PC-3 (cell line): ENCODE measurements around the gene RSAD2. TPM values are rescaled to one million over a fixed set of nuclear protein-coding genes. Genes with fewer than 3 reads are reported as not detected.

Source experiments
- ATAC-seq: fragments of 200-7000 bp; cut with Tn5 transposase; 2 replicates; pipeline ENCODE4 v1.9.1; 2020; ENCODE audit warnings: mild to moderate bottlenecking, moderate library complexity
- BruUV-seq: library from RNA; stranded (reverse); fragments of 400-500 nt; replicated peaks from 2 replicates; lab custom pipeline; 2021; lab: Mats Ljungman, UMichigan
- CTCF ChIA-PET: fragments of 300-600 bp; sonication (Branson Sonifier 250); formaldehyde crosslinking; loops from one replicate; lab custom pipeline; 2022; ENCODE audit warnings: antibody characterized with exemption; lab: Charles Lee
- POLR2A ChIA-PET: fragments of 300-600 bp; sonication (Branson Sonifier 250); formaldehyde crosslinking; loops from one replicate; lab custom pipeline; 2022; ENCODE audit warnings: antibody characterized with exemption; ENCODE audit not compliant: unreplicated experiment; lab: Charles Lee
- DNase-seq: peaks from one replicate; pipeline ENCODE4 v3.0.0-alpha.2; 2015
- H2AFZ ChIP-seq: fragments of 300-600 bp; sonication (generic); 2 replicates; pipeline ENCODE4 v1.6.0; 2016; ENCODE audit warnings: antibody characterized with exemption, low read length
- H3F3A ChIP-seq: fragments of 300-600 bp; sonication (generic); one replicate; pipeline ENCODE4 v1.6.0; 2017; ENCODE audit warnings: antibody characterized with exemption, low read length, control low read depth, mild to moderate bottlenecking; ENCODE audit not compliant: unreplicated experiment
- H3K27ac ChIP-seq: fragments of 300-600 bp; sonication (generic); 2 replicates; pipeline ENCODE4 v1.5.1; 2016; ENCODE audit warnings: mild to moderate bottlenecking, low read length
- H3K27me3 ChIP-seq: fragments of 300-600 bp; sonication (generic); 2 replicates; pipeline ENCODE4 v1.6.1; 2016; ENCODE audit warnings: low read length, mixed read lengths
- H3K36me3 ChIP-seq: fragments of 300-600 bp; sonication (generic); 2 replicates; pipeline ENCODE4 v1.6.1; 2016; ENCODE audit warnings: low read depth, mixed run types, low read length, mixed read lengths
- H3K4me1 ChIP-seq: fragments of 300-600 bp; sonication (generic); 2 replicates; pipeline ENCODE4 v1.5.1; 2016; ENCODE audit warnings: low read length; ENCODE audit not compliant: insufficient read depth
- H3K4me2 ChIP-seq: fragments of 300-600 bp; sonication (generic); 2 replicates; pipeline ENCODE4 v1.6.0; 2016; ENCODE audit warnings: low read length
- H3K4me3 ChIP-seq: fragments of 300-600 bp; sonication (generic); 2 replicates; pipeline ENCODE4 v1.5.1; 2016; ENCODE audit warnings: mild to moderate bottlenecking, low read length, mixed read lengths
- H3K79me2 ChIP-seq: fragments of 300-600 bp; sonication (generic); 2 replicates; pipeline ENCODE4 v1.6.1; 2017; ENCODE audit warnings: low read length, mixed read lengths
- H3K9ac ChIP-seq: fragments of 300-600 bp; sonication (generic); 2 replicates; pipeline ENCODE4 v1.6.0; 2016; ENCODE audit warnings: mild to moderate bottlenecking, low read length
- H3K9me2 ChIP-seq: fragments of 300-600 bp; sonication (generic); replicated peaks from 2 replicates; pipeline ENCODE4 v1.6.1; 2016; ENCODE audit warnings: mixed run types, low read length, mixed read lengths
- H3K9me3 ChIP-seq: fragments of 300-600 bp; sonication (generic); 2 replicates; pipeline ENCODE4 v1.6.1; 2016; ENCODE audit warnings: low read length, mixed read lengths
- H4K20me1 ChIP-seq: fragments of 300-600 bp; sonication (generic); 2 replicates; pipeline ENCODE4 v1.6.1; 2016; ENCODE audit warnings: low read length, mixed read lengths
- EZH2 ChIP-seq: fragments of 300-600 bp; sonication (generic); IDR thresholded peaks from one replicate; pipeline ENCODE4 v1.6.1; 2017; ENCODE audit warnings: antibody characterized with exemption, mild to moderate bottlenecking, low read length; ENCODE audit not compliant: unreplicated experiment
- EZH2phosphoT487 ChIP-seq: fragments of 300-600 bp; sonication (generic); IDR thresholded peaks from 2 replicates; pipeline ENCODE4 v1.6.1; 2018; ENCODE audit warnings: mild to moderate bottlenecking, antibody characterized with exemption, low read length, borderline replicate concordance
- intact Hi-C: fragments of 100-400 bp; cut with micrococcal nuclease; formaldehyde crosslinking; loops from 2 replicates; pipeline ENCODE4 v1.9.0; 2023
- total RNA-seq: library from RNA; depleted of rRNA; stranded (reverse); fragments of >200 nt; gene quantifications from 2 replicates; pipeline ENCODE4 v1.2.3, GENCODE V29; 2014
- TF ChIP-seq, protein P1 (sequence below): fragments of 300-600 bp; sonication (generic); conservative IDR thresholded peaks from 2 replicates; pipeline ENCODE4 v1.5.1; 2017; ENCODE audit warnings: antibody characterized with exemption, low read depth, mild to moderate bottlenecking, low read length

Gene RSAD2
- total RNA-seq, 1 experiment from 2014 or later = 2.1 TPM

DNA sequence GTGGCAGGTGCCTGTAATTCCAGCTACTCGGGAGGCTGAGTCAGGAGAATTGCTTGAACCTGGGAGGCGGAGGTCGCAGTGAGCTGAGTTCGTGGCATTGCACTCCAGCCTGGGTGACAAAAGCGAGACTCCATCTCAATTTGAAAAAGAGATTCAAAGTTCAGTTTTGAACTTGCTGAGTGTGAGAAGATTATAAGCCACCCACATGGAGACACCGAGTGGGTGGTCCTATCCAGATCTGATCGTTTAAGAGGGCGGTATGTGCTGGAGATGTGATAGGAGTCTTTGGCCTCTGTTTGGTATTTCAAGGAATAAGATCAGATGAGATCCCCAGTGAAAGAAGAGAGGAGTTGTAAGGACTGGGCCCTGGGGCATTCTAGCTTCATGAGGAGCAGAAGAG is 65.3 kb downstream of the RSAD2 start:
- H4K20me1 ChIP-seq = peaks cover 6% of the 10 kb centered on the region; the same call in 1 of the 2 replicates
- no peak overlapping the region for H2AFZ ChIP-seq
- H3K27me3 ChIP-seq = no peaks in the 10 kb centered on the region
- peaks cover 20% of the 10 kb centered on the region for H3K4me1 ChIP-seq
- CTCF ChIA-PET = no interaction called here
- H3K9me2 ChIP-seq = no peaks in the 10 kb centered on the region
- H3K79me2 ChIP-seq = no peaks in the 10 kb centered on the region
- H3K4me3 ChIP-seq = no peak overlapping the region
- no peak overlapping the region for H3K9ac ChIP-seq
- intact Hi-C loops = no loop called here
- no peaks in the 10 kb centered on the region for H3K9me3 ChIP-seq
- no peak for TF ChIP-seq EZH2
- TF ChIP-seq, protein P1, sequence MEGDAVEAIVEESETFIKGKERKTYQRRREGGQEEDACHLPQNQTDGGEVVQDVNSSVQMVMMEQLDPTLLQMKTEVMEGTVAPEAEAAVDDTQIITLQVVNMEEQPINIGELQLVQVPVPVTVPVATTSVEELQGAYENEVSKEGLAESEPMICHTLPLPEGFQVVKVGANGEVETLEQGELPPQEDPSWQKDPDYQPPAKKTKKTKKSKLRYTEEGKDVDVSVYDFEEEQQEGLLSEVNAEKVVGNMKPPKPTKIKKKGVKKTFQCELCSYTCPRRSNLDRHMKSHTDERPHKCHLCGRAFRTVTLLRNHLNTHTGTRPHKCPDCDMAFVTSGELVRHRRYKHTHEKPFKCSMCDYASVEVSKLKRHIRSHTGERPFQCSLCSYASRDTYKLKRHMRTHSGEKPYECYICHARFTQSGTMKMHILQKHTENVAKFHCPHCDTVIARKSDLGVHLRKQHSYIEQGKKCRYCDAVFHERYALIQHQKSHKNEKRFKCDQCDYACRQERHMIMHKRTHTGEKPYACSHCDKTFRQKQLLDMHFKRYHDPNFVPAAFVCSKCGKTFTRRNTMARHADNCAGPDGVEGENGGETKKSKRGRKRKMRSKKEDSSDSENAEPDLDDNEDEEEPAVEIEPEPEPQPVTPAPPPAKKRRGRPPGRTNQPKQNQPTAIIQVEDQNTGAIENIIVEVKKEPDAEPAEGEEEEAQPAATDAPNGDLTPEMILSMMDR = no peak
- TF ChIP-seq EZH2phosphoT487 = no peak
- H3F3A ChIP-seq = no peaks in the 10 kb centered on the region
- no peaks in the 10 kb centered on the region for H3K36me3 ChIP-seq
- BruUV-seq = no TSS peak
- H3K4me2 ChIP-seq = no peak overlapping the region
- POLR2A ChIA-PET = no interaction called here
- no peak overlapping the region for H3K27ac ChIP-seq
- no peak for ATAC-seq
- no peak for DNase-seq

DNA sequence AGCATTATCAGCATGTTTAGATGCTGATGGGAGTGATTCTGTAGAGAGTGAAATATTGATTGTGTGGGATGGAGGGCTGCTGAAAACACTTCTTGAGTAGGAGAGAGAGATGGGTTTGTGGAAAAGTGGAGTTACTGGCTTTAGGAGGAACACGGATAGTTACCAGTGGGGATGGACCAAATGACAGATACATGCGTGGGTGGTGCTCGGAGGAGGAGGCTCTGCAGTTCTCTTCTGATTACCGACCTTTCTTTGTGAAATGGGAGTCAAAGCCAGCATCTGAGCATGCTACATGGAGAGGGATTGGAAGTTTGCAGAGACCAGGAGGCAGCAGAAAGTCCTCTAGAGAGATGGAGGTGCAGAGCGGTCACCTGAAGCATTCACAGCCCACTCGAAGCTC is 65.9 kb downstream of the RSAD2 start:
- ChIA-PET POLR2A (no interaction called here), CTCF (no interaction called here)
- no peak overlapping the region for H3K9ac ChIP-seq

DNA sequence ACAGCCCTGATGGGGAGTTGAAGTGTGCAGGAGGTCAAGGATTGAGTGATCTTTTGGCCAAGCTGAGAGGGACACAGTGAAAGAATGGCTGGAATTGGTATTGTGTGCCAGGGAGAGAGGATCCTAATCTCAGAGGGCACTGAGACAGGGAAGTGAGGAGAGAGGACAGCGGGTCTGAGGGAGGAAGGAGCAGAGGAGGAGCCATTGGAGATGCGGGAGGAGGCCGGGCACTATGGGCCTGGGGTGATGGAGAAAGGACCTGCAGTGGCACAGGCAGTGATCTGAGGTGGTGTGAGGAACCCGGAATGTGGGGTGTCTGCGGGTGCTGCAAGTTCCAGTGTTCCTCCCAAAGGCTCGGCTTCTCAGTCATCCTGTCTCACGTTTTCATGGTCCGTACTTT is 66.4 kb downstream of the RSAD2 start:
- Histone ChIP-seq H3K79me2 (no peaks in the 10 kb centered on the region), H3K9me2 (no peaks in the 10 kb centered on the region)

More for the DNA sequence above, 65.9 kb downstream of the RSAD2 start:
- ATAC-seq = no peak
- no peak for DNase-seq
- Histone ChIP-seq H3K79me2 (no peaks in the 10 kb centered on the region), H3K27me3 (no peaks in the 10 kb centered on the region), H3K9me2 (no peaks in the 10 kb centered on the region), H3K4me3 (no peak overlapping the region), H3K4me2 (no peak overlapping the region), H3K4me1 (peaks cover 20% of the 10 kb centered on the region), H4K20me1 (peaks cover 6% of the 10 kb centered on the region; the same call in 1 of the 2 replicates), H3K36me3 (no peaks in the 10 kb centered on the region), H3F3A (no peaks in the 10 kb centered on the region), H3K27ac (no peak overlapping the region), H3K9me3 (no peaks in the 10 kb centered on the region), H2AFZ (no peak overlapping the region)
- intact Hi-C loops = no loop called here
- TF ChIP-seq EZH2 = no peak
- TF ChIP-seq EZH2phosphoT487 = no peak
- TF ChIP-seq, protein P1 = no peak
- no TSS peak for BruUV-seq

More for the DNA sequence above, 66.4 kb downstream of the RSAD2 start:
- POLR2A ChIA-PET = no interaction called here
- CTCF ChIA-PET = no interaction called here
- TF ChIP-seq EZH2phosphoT487 (no peak), EZH2 (no peak)
- TF ChIP-seq, protein P1 = no peak
- Histone ChIP-seq H3K9ac (no peak overlapping the region), H3K4me3 (no peak overlapping the region), H3K4me1 (peaks cover 20% of the 10 kb centered on the region), H3K27me3 (no peaks in the 10 kb centered on the region), H3F3A (no peaks in the 10 kb centered on the region), H3K36me3 (no peaks in the 10 kb centered on the region), H4K20me1 (peaks cover 4% of the 10 kb centered on the region; the same call in 1 of the 2 replicates), H2AFZ (no peak overlapping the region), H3K27ac (no peak overlapping the region), H3K9me3 (no peaks in the 10 kb centered on the region), H3K4me2 (no peak overlapping the region)
- ATAC-seq (no peak), DNase-seq (no peak)
- no TSS peak for BruUV-seq
- intact Hi-C loops = no loop called here
